ENCODE results near the gene CDH23.

CDH23 gene

DNA sequence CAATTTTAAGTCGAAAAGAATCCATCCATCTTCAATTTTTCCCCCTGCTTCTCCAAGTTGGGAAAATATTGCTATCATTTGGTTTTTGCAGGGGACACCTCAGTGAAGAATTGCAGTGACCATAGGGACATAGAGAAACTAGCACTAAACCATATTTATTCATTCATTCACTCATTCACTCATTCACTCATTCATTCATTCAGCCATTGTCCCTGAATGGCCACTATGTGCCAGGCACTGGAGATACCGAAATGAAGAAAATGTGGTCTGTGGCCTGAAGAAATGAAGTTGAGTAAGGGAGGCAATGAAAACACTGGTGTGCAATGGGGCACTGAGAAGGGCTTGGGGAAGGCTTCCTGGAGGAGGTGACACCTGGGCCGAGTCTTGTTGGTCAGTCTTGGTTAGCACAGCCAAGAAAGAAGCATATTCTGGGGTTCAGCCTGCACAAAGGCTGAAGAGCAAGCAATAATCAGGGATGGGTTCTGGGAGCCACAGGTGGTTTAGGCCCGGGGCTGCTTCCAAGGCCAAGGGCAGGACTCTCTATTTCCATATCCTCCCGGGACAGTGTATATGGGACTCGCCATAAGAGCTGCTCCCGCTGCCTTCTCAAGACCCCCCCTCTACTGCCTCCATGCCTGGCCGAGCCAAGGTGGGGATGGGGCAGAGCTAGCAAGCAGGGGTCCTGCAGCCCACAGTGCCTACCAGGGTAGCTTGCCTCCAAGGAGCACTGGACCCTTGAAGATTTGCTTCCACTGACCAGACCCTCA, 348.4 kb downstream of the CDH23 start:
- no peak overlapping the region for H3K27ac ChIP-seq
- TF ChIP-seq, protein P1, sequence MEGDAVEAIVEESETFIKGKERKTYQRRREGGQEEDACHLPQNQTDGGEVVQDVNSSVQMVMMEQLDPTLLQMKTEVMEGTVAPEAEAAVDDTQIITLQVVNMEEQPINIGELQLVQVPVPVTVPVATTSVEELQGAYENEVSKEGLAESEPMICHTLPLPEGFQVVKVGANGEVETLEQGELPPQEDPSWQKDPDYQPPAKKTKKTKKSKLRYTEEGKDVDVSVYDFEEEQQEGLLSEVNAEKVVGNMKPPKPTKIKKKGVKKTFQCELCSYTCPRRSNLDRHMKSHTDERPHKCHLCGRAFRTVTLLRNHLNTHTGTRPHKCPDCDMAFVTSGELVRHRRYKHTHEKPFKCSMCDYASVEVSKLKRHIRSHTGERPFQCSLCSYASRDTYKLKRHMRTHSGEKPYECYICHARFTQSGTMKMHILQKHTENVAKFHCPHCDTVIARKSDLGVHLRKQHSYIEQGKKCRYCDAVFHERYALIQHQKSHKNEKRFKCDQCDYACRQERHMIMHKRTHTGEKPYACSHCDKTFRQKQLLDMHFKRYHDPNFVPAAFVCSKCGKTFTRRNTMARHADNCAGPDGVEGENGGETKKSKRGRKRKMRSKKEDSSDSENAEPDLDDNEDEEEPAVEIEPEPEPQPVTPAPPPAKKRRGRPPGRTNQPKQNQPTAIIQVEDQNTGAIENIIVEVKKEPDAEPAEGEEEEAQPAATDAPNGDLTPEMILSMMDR (conservative IDR thresholded peaks at IDR 0.05) = no peak

DNA sequence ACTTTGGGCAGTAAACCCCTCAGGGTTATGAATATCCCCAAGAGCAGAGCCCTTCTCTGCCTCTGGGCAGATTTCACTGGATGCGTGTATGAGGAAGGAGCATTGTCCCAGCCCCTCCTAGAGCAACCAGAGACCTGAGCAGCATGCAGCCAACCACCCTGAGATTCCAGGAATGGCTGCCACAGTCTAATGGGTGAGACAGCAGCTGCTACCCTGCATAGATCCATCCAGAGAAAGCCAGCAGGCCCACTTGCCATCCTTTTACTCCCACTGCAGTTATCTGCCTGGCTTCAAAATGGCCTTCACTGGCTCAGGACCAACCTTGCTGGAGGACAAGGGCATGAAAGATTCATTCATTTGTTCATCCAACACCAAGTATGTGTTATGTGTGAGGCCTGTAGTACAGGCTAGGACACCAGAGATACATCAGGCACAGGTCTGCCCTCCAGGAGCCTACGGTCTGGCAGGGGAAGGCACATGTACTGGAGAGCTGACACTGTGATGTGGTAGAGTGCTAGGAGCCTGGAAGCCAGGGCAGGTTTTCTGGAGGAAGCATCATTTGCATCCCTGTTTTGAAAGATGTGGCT, 349.0 kb downstream of the CDH23 start:
- TF ChIP-seq, protein P1 (conservative IDR thresholded peaks at IDR 0.05) = no peak
- no peak overlapping the region for H3K27ac ChIP-seq

DNA sequence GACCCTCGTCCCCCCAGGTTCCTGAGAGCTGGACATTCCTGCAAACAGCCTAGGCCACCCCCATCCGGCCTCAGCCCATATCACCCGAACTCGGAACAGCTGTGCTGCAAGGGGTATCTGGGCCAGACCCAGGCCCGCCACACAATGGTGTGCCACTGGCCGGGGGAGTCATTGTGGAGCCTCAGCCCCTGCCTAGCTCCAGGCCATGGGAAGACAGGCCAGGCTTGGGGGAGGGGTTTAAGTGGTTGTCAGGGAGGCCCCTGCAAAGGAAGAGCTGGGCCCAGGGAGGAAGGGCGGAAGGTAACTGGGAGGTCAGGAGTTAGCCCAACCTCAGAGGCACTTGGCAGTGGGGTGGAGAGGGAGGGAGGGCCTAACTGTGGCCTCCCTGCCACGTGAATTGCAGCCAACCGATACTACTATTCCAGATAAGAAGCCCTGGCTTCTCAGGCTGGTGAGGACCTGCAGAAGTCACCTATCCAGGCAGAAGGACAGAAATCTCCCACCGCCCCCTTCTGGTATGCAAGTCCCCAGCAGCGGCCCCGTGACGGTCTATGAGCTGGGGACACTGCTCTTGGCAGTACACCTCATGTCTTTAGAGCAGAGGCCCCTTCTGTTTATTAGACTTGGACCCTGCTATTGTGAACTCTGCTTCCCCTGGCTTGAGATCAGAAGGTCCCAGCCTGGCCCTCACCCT, 349.8 kb downstream of the CDH23 start:
- H3K27ac ChIP-seq = no peak overlapping the region
- TF ChIP-seq, protein P1 (conservative IDR thresholded peaks at IDR 0.05) = no peak

DNA sequence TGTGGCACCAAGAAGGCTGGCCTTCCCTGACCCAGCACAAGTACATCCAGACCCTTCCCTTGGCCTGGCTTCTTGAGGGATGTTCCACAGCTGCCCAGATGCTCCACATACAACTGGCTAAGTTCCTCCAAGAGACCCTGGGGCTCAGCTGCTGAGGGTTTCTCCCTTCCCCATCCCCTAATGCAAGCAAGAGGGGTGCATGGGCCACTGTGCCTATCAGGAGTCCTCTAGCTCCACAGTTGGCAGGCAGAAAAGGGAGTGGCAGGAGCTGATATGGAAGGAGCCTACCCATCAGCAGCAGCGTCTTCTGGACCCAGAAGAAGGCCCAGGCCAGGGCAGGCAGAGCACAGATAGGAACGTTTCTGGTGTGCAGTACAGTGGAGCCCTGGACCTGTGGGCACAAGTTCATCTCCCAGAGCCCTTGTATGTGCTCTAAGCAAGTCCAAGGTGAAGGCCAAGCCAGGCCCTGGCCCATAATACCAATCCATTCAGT, 350.4 kb downstream of the CDH23 start:
- TF ChIP-seq, protein P1 (conservative IDR thresholded peaks at IDR 0.05) = no peak
- H3K27ac ChIP-seq = no peak overlapping the region

DNA sequence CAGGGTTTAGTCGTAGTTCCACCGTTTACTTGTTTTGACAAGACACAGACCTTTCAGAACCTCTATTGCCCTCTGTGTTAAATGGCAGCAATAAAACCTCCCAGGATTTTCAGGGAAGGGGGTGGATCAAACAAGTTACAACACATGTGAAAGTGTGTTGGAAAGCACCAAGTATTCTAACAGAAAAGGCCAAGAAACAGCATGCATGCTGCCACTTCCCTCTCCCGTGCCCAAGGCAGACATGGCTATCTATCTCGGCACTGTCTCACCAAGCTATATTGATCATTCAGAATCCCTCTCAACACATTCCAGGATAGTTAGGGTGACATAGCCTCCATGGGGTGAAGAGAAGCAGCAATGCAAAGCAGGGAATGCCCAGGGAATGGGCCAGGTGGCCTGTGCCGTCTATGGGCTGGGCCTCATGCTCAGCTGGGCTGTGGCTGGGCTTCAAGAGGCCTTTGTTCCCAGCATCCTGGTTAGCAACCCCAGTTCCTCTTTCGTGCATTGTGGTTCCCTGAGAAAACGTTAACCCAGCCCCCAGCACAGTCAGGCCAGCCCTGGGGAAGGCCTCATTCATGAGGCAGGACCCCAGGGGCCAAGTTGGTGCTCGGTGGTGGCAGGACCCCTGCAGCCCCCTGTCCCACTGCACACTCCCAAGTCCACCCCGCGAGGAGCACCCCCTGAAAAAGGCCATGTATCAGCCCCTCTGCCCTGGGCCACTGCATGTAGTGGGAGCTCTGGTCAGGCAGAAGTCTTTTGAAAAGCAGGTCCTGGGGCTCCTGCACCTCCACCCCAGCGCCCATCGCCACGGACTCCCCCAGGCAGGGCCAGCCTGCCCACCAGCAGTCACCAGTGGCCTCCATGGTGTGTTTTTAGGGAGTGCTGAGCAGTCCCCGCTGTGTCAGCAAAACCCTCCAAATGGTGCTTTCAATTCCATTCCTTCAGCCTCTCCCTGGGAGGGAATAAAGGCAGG, 351.1 kb downstream of the CDH23 start:
- TF ChIP-seq, protein P1 (conservative IDR thresholded peaks at IDR 0.05) = no peak
- no peak overlapping the region for H3K27ac ChIP-seq

DNA sequence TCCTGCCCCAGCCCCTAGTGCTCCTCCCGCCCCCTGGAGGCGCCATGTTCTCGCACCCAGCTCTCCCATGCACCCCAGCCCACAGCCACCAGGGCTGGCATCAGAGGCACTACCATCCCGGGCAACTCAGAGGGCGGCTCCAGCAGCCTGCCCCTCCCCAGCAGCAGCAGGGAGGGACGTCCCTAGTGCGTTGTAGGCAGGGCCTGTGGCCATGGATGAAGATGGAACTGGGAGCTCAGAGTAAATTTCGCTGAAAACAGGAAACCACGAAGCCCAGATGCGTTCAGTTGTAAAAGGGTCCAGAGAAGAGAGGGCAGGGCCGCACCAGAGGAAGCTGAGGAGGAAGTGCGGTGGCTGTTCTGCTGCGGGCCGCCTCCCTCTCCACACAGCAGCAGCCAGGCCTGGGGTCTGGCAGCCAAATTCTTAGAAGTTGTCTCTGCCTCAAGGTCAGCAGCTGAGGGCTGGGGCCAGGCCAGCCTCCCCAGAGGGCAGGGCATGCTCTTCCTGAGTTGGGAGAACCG, 352.0 kb downstream of the CDH23 start:
- no peak overlapping the region for H3K27ac ChIP-seq
- TF ChIP-seq, protein P1 (conservative IDR thresholded peaks at IDR 0.05) = no peak

Data from VCaP (cell line).